ENCODE results near the gene PDS5A.
"Not testable (repeated sequence)": the region's sequence is repeated elsewhere in the genome, so short reads cannot be mapped to it uniquely, and the experiment has no call there.

PDS5A gene

GRCh38 chr4:39976945-39977488 is 694 bp downstream of the PDS5A start:
- Mint-ChIP-seq H3K4me3 (peak overlapping the region; percentile 91), H3K36me3 (peaks cover 25% of the 10 kb centered on the region), H3K27me3 (no peaks in the 10 kb centered on the region), H3K9me3 (no peaks in the 10 kb centered on the region), H3K4me1 (peaks cover 33% of the 10 kb centered on the region), H3K27ac (peak overlapping the region; percentile 91)
- ATAC-seq, result peak; percentile 64

- peak; percentile 51 for ATAC-seq
- H3K36me3 Mint-ChIP-seq, result peaks cover 25% of the 10 kb centered on the region
These were observed 1.4 kb downstream of the PDS5A start for GRCh38 chr4:39976141-39976944.

GRCh38 chr4:39975488-39976089 is 2.1 kb downstream of the PDS5A start:
- no peak for ATAC-seq
- no peaks in the 10 kb centered on the region for H3K27me3 Mint-ChIP-seq
- H3K27ac Mint-ChIP-seq, result peak overlapping the region; percentile 91
- H3K4me3 Mint-ChIP-seq, result peak overlapping the region; percentile 91
- H3K36me3 Mint-ChIP-seq, result peaks cover 25% of the 10 kb centered on the region
- H3K9me3 Mint-ChIP-seq, result no peaks in the 10 kb centered on the region
- H3K4me1 Mint-ChIP-seq, result peaks cover 42% of the 10 kb centered on the region

More at GRCh38 chr4:39976141-39976944, 1.4 kb downstream of the PDS5A start:
- no peaks in the 10 kb centered on the region for H3K27me3 Mint-ChIP-seq
- H3K27ac Mint-ChIP-seq, result peak overlapping the region; percentile 91
- H3K9me3 Mint-ChIP-seq, result no peaks in the 10 kb centered on the region
- peaks cover 34% of the 10 kb centered on the region for H3K4me1 Mint-ChIP-seq
- H3K4me3 Mint-ChIP-seq, result peak overlapping the region; percentile 91

GRCh38 chr4:39973052-39973451 is 4.7 kb downstream of the PDS5A start:
- not testable (repeated sequence) for H3K27me3 Mint-ChIP-seq, H3K9me3 Mint-ChIP-seq, ATAC-seq, H3K4me3 Mint-ChIP-seq
- Mint-ChIP-seq H3K4me1 (peaks cover 49% of the 10 kb centered on the region), H3K27ac (peak overlapping the region; percentile 30), H3K36me3 (peaks cover 25% of the 10 kb centered on the region)

- peak overlapping the region; percentile 61 for H3K4me3 Mint-ChIP-seq
- no peaks in the 10 kb centered on the region for H3K27me3 Mint-ChIP-seq
- H3K4me1 Mint-ChIP-seq, result peaks cover 47% of the 10 kb centered on the region
- no peaks in the 10 kb centered on the region for H3K9me3 Mint-ChIP-seq
- H3K36me3 Mint-ChIP-seq, result peaks cover 20% of the 10 kb centered on the region
- H3K27ac Mint-ChIP-seq, result peak overlapping the region; percentile 79
- peak; percentile 97 for ATAC-seq
These were observed 6.8 kb downstream of the PDS5A start for GRCh38 chr4:39970671-39971640.

GRCh38 chr4:39963656-39964055 is 14.1 kb downstream of the PDS5A start:
- Mint-ChIP-seq H3K9me3 (no peaks in the 10 kb centered on the region), H3K36me3 (peaks cover 10% of the 10 kb centered on the region), H3K4me1 (peaks cover 52% of the 10 kb centered on the region), H3K27ac (peak overlapping the region; percentile 21), H3K4me3 (no peak overlapping the region), H3K27me3 (no peaks in the 10 kb centered on the region)
- no peak for ATAC-seq

GRCh38 chr4:39961311-39961877 is 16.3 kb downstream of the PDS5A start:
- peaks cover 10% of the 10 kb centered on the region for H3K36me3 Mint-ChIP-seq
- H3K4me3 Mint-ChIP-seq, result no peak overlapping the region
- no peaks in the 10 kb centered on the region for H3K27me3 Mint-ChIP-seq
- H3K4me1 Mint-ChIP-seq, result peaks cover 59% of the 10 kb centered on the region
- no peak for ATAC-seq
- no peaks in the 10 kb centered on the region for H3K9me3 Mint-ChIP-seq
- H3K27ac Mint-ChIP-seq, result no peak overlapping the region

GRCh38 chr4:39950861-39951481 is 26.7 kb downstream of the PDS5A start:
- Mint-ChIP-seq H3K27me3 (no peaks in the 10 kb centered on the region), H3K4me3 (no peak overlapping the region), H3K4me1 (peaks cover 53% of the 10 kb centered on the region), H3K27ac (no peak overlapping the region), H3K36me3 (peaks cover 26% of the 10 kb centered on the region), H3K9me3 (no peaks in the 10 kb centered on the region)
- ATAC-seq, result no peak

- peaks cover 58% of the 10 kb centered on the region for H3K4me1 Mint-ChIP-seq
These were observed 29.7 kb downstream of the PDS5A start for GRCh38 chr4:39947963-39948362.

GRCh38 chr4:39947417-39947816 is 30.3 kb downstream of the PDS5A start:
- no peak for ATAC-seq
- Mint-ChIP-seq H3K4me3 (no peak overlapping the region), H3K27me3 (no peaks in the 10 kb centered on the region), H3K27ac (peak overlapping the region; percentile 96), H3K4me1 (peaks cover 59% of the 10 kb centered on the region), H3K36me3 (peaks cover 7% of the 10 kb centered on the region), H3K9me3 (no peaks in the 10 kb centered on the region)

More at GRCh38 chr4:39947963-39948362, 29.7 kb downstream of the PDS5A start:
- Mint-ChIP-seq H3K27ac (peak overlapping the region; percentile 96), H3K4me3 (no peak overlapping the region), H3K27me3 (no peaks in the 10 kb centered on the region), H3K36me3 (peaks cover 5% of the 10 kb centered on the region), H3K9me3 (no peaks in the 10 kb centered on the region)
- ATAC-seq, result no peak

- not testable (repeated sequence) for H3K9me3 Mint-ChIP-seq, H3K4me3 Mint-ChIP-seq, H3K27me3 Mint-ChIP-seq, ATAC-seq
- Mint-ChIP-seq H3K27ac (peak overlapping the region; percentile 46), H3K4me1 (peaks cover 76% of the 10 kb centered on the region), H3K36me3 (peaks cover 12% of the 10 kb centered on the region)
These were observed 33.5 kb downstream of the PDS5A start for GRCh38 chr4:39944245-39944644.

- peaks cover 7% of the 10 kb centered on the region for H3K36me3 Mint-ChIP-seq
- peak overlapping the region; percentile 59 for H3K27ac Mint-ChIP-seq
- peak; percentile 84 for ATAC-seq
- H3K4me3 Mint-ChIP-seq, result peak overlapping the region; percentile 42
- no peaks in the 10 kb centered on the region for H3K9me3 Mint-ChIP-seq
- H3K4me1 Mint-ChIP-seq, result peaks cover 72% of the 10 kb centered on the region
- no peaks in the 10 kb centered on the region for H3K27me3 Mint-ChIP-seq
These were observed 35.2 kb downstream of the PDS5A start for GRCh38 chr4:39942507-39942906.

- Mint-ChIP-seq H3K4me1 (peaks cover 70% of the 10 kb centered on the region), H3K27me3 (no peaks in the 10 kb centered on the region), H3K9me3 (no peaks in the 10 kb centered on the region), H3K27ac (peak overlapping the region; percentile 59), H3K4me3 (no peak overlapping the region), H3K36me3 (peaks cover 11% of the 10 kb centered on the region)
- ATAC-seq, result no peak
These were observed 36.0 kb downstream of the PDS5A start for GRCh38 chr4:39941682-39942217.

GRCh38 chr4:39937683-39938268 is 39.9 kb downstream of the PDS5A start:
- no peak for ATAC-seq
- H3K27me3 Mint-ChIP-seq, result no peaks in the 10 kb centered on the region
- H3K9me3 Mint-ChIP-seq, result no peaks in the 10 kb centered on the region
- H3K27ac Mint-ChIP-seq, result peak overlapping the region; percentile 67
- H3K36me3 Mint-ChIP-seq, result peaks cover 25% of the 10 kb centered on the region
- no peak overlapping the region for H3K4me3 Mint-ChIP-seq
- H3K4me1 Mint-ChIP-seq, result peaks cover 69% of the 10 kb centered on the region

Measured in stimulated activated memory B cell treated with anti-CD40 and anti-IgM and Interleukin-4, amounts not matched to agents 10 μg/mL and 1 μg/mL and 100 μg/mL, for 72 hours (primary cell).